GM10266 (cell line): ENCODE measurements around the gene DNAH7.
A peak's percentile ranks its signal among the peaks of the same experiment; 100 is the strongest.

ENCODE experiments used
- DNase-seq: peaks from one replicate; pipeline ENCODE4 v3.0.0; 2012; ENCODE audit errors: extremely low spot score
- CTCF ChIP-seq: IDR thresholded peaks from 2 replicates; pipeline ENCODE4 v1.5.1; 2012; ENCODE audit warnings: mild to moderate bottlenecking, low read depth; ENCODE audit not compliant: control insufficient read depth, insufficient read depth; ENCODE audit errors: missing control alignments

The DNAH7 gene

GRCh38 chr2:196104066-196104465 is 35.4 kb upstream of the DNAH7 start:
- TF ChIP-seq CTCF = no peak
- no peak for DNase-seq

DNA sequence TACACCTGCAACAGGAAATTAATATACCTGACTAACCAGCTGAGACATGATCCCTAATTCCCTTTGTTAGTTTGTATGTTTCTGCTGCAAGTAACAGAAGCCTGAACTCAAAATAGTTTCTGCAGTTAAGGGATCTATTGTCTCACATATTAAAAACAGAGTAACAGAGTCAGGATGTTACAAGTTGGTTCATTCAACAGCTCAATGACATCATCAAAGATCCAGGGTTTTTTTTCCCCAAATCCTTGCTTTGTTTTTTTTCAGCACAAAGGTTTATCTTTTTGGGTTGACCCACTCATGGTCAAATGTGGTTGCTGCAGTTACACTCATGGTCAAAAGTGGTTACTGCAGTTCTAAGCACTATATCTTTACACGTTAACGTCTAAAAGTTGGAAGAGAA is 35.0 kb upstream of the DNAH7 start:
- TF ChIP-seq CTCF = no peak
- no peak for DNase-seq

GRCh38 chr2:196101325-196101991 is 32.8 kb upstream of the DNAH7 start:
- DNase-seq = peak; percentile 51
- TF ChIP-seq CTCF = peak; percentile 23

DNA sequence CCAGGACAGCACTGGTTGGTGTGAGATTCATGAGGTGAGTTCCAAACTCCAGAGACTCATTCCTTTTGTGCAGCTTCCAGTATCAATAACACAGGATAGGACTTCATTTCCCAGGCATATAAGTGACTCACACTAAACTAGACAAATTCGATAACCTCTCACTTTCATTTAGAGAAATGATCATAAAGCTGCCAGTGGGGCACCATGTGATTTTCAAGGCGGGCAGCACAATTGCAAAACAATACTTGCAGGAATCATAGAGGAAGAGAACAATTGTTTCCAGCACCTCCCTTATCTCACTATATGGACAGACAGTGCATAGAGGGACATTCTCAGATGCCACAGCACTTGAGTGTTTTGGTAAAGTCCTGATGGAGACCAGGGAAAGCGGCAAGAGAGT is 31.3 kb upstream of the DNAH7 start:
- no peak for TF ChIP-seq CTCF
- DNase-seq = no peak

DNA sequence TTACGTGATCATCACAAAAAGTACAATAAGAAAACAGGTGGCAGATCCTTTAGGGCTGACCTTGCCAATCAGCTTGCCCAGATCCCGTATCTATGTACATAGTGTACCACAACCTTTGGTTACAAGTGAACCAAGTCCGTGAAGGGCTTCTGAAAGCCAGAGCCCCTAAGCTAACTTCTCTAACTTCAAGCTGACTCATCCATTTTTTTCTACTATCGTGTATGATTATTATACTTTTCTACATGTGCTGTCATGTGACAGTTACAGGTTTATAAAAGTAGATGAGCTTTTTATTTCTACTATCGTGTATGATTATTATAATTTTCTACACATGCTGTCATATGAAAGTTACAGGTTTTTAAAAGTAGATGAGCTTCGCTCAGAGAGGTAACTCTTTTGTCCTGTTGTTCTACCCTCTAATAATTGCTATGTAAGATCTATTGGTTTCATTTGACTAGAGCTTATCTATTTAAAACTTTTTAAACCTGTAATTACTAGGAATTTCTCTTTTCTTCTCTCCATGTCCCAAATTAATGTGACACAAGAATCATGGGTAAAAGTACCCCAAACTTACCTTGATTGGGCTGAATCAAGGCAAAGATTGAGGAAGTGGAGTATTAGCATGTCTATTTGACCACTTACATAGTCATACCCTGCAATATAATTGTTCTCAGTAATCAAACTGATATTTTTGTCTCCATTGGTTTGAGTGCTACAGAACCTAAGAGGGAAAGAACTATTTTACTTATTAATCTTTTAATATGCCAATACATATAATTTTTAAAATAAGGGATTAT is 29.4 kb upstream of the DNAH7 start:
- no peak for DNase-seq

DNA sequence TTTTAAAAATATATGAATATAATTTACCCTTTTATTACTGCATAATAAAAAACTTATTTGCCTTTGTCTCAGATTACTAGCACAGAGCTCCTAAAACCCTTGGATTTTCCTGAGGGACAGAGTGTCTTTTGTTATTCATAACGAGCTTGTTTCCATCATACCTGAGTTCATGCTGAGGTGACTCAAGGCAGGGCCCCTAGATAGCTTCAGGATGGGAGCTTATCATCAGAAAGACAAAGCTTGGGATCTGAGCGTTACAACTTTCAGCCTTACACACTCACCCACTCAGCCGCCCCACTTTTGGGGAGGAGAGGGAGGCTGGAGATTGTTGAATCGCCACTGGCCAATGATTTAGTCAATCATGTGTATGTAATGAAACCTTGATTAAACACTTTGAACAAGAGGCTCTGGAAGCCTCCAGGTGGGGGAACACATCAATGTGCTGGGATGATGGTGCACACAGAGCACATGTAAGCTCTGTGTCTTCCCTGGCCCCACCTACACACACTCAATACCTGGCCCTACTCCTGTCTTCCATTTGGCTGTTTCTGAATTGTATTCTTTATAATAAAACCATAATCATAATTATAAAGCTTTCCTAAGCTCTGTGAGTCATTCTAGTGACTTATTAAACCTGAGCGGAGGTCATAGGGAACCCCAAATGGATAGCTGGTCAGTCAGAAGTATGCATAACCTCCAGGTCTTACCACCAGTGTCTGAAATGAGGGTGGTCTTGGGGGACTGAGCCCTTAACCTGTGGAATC is 28.5 kb upstream of the DNAH7 start:
- no peak for TF ChIP-seq CTCF
- DNase-seq = no peak

More for the DNA sequence above, 29.4 kb upstream of the DNAH7 start:
- TF ChIP-seq CTCF = no peak
